GM19035 (cell line): ENCODE results near the gene SKAP1.
"Not testable (repeated sequence)": the region's sequence is repeated elsewhere in the genome, so short reads cannot be mapped to it uniquely, and the experiment has no call there.

Experiments used
- ATAC-seq: cut with Tn5 transposase; IDR thresholded peaks from one replicate; pipeline ENCODE4 v1.9.1; 2021; ENCODE audit not compliant: unreplicated experiment

The SKAP1 gene

GRCh38 chr17:48250059-48250458, 180.0 kb downstream of the SKAP1 start:
- ATAC-seq, result not testable (repeated sequence)

GRCh38 chr17:48247603-48248002, 182.4 kb downstream of the SKAP1 start:
- ATAC-seq, result no peak

GRCh38 chr17:48247038-48247437, 183.0 kb downstream of the SKAP1 start:
- ATAC-seq, result no peak

GRCh38 chr17:48246612-48247011, 183.4 kb downstream of the SKAP1 start:
- ATAC-seq, result no peak

DNA sequence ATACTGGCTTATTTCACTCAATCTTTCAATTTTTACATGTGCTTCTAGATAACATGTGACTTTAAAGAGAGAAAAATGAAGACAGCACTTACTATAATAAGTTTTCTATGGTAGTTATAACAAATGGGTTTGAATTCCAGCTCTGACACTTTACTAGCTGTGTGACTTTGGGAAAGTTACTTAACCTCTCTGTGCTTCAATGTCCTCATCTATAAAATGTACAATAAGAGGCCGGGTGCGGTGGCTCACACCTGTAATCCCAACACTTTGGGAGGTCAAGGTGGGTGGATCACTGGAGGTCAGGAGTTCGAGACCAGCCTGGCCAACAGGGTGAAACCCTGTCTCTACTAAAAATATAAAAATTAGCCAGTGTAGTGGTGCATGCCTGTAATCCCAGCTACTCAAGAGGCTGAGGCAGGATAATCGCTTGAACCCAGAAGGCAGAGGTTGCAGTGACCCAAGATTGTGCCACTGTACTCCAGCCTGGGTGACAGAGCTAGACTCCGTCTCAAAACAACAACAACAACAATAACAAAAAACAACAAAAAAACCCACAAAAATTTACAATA, 184.5 kb downstream of the SKAP1 start:
- ATAC-seq, result not testable (repeated sequence)

DNA sequence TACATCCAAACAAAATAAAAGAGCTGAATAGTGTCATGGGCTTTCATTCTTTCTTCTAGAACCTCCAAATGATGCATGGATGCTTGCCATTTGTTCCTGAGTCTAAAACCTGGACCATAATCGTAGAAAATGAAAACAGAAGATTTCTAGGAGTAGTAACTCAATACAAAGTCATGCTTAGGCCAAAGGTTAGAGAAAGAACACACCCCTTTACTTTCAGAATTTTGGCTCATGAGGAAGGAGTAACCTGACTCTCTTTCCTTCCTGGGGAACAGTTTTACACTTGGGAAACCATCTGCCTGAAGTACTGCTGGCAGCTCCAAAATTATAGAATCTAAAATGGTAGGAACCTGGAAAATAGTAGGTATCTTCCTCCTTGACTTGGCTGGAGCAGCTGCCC, 185.2 kb downstream of the SKAP1 start:
- ATAC-seq, result no peak

GRCh38 chr17:48244121-48244711, 185.8 kb downstream of the SKAP1 start:
- ATAC-seq, result no peak

DNA sequence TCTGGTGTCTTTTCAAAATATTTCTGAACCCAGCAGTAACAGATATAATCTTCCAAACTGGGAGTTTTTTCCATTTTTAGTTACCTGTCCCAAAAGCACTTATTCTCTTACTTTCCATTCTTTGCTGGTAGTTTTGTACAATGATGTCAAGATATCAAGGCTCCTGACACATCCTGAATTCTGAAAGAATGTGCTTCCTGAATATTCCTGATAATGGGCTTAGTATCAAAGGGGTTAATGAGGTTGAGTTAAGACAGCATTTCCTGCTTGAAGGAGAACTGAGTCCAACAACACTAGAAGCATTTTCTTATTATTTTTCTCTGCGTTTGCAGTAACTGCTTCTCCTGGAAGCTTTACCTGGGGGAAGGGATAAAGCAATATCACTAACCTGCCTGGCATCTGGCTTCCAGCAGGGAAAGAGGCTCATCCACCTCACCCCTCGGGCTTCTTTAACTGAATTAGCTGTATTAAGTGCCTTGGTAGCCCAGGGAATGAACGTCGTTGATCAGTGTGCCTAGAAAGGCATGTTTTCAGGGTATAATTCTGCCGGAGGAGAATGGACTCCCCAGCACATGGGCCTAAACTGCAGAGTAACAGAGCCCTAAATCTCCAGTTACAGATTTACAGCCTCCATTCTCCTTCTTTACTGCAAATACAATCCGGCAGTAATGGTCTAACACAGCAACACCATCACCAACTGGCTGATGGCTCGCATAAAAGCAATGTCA, 188.1 kb downstream of the SKAP1 start:
- ATAC-seq, result no peak

GRCh38 chr17:48241131-48241591, 188.9 kb downstream of the SKAP1 start:
- ATAC-seq, result peak; percentile 80

DNA sequence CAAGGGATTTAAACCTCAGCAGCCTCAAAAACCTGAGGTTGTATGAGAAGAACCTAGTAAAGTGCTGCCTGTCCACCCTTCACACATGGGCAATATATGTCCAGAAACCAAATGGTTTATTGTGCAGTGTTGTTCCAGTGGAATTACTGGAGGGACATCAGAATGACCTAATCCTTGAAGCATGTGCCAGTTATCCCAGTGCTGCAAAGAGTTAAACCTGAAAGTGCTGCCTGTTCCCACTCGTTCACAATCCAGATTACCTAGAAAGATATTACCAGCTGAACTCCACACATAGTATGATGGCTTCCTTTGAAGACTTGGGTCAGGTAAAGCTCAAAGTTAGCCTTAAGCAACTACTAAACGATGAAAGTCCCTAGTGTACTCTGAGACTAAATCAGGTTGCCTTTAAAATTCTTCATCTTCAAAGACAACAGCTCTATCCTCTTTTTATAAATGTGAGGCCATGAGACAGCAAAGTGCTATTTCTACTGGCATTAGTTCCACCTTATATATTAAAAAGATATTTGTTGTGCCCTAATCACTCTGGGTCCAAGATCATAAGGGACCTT, 189.4 kb downstream of the SKAP1 start:
- peak; percentile 4 for ATAC-seq

- ATAC-seq, result no peak
Observed at GRCh38 chr17:48240122-48240521, 189.9 kb downstream of the SKAP1 start.

GRCh38 chr17:48239603-48239995, 190.4 kb downstream of the SKAP1 start:
- ATAC-seq, result no peak

GRCh38 chr17:48238933-48239602, 190.9 kb downstream of the SKAP1 start:
- ATAC-seq, result no peak

DNA sequence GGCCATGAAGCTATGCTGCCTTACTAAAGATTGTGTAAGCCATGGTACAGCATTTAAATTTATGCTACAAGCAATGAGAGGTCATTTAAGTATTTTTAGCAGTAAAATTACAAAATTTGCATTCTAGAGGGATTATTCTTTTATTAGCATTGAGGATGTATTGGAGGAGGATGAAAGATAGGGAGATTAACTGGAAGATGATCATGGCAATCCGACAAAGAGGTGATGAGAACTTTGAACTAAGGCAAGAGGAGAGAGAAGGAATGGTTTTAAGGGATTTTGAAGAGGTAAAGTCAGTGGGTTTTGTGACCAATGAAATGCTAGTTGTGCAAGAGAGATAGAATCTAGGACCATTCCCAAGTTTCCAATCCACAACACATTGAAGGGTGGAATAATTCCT, 192.6 kb downstream of the SKAP1 start:
- ATAC-seq, result no peak

DNA sequence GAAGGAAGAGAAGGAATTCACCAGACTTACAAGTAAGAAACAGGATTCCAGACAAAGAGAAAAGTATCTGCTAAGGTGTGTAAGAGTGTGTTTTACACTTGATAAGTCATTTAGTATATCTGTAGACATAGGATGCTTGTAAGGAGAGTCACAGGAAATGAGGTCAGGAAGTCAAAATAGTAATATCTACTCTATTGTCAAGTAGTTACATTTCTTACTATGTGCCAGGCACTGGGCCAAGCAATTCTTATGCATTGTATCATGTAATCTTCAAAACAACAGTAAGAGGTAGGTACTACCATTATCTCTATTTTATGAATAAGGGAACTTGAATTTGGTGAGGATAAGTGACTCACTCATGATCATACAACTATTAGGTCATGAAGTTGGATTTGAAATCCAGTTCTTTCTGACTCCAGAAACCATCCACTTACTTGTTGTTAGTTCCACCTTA, 193.3 kb downstream of the SKAP1 start:
- no peak for ATAC-seq

GRCh38 chr17:48234922-48235321, 195.1 kb downstream of the SKAP1 start:
- no peak for ATAC-seq

- ATAC-seq, result no peak
Observed at GRCh38 chr17:48231995-48232959, 197.7 kb downstream of the SKAP1 start.

GRCh38 chr17:48229936-48230335, 200.1 kb downstream of the SKAP1 start:
- ATAC-seq, result no peak

- ATAC-seq, result no peak
Observed at GRCh38 chr17:48228720-48229119, 201.3 kb downstream of the SKAP1 start.
